Measurements from ENCODE around the gene KDM1B. TPM values are rescaled to one million over a fixed set of nuclear protein-coding genes. Genes with fewer than 3 reads are reported as not detected.
A peak's percentile ranks its signal among the peaks of the same experiment; 100 is the strongest.

Gene KDM1B
- total RNA-seq, 4 donors from 2014 or later = 11.0 to 14.5 (median 12.7) TPM

DNA sequence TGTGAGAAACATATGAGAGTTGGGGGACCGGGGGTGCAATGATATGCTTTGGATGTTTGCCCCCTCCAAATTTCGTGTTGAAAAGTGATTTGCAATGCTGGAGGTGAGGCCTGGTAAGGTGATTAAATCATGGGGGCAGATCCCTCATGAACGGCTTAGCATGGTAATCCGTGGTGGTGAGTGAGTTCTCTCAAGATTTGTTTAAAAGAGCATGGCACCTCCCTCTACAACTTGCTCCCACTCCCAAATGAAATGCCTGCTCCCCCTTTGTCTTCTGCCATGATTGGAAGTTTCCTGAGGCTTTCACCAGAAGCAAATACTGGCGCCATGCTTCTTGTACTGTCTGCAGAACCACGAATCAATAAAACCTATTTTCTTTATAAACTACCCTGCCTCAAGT lies 106.7 kb downstream of the KDM1B start:
- Histone ChIP-seq H3K4me3 (no peak overlapping the region), H3K9me3 (no peaks in the 10 kb centered on the region), H3K27ac (no peak overlapping the region), H3K36me3 (peaks cover 0 to 13% of the 10 kb centered on the region in 2 donors), H3K4me1 (peaks cover 0 to 63% (median 15%) of the 10 kb centered on the region in 3 donors), H3K27me3 (peaks cover 3% of the 10 kb centered on the region)
- no peak for ATAC-seq
- TF ChIP-seq, protein P1, sequence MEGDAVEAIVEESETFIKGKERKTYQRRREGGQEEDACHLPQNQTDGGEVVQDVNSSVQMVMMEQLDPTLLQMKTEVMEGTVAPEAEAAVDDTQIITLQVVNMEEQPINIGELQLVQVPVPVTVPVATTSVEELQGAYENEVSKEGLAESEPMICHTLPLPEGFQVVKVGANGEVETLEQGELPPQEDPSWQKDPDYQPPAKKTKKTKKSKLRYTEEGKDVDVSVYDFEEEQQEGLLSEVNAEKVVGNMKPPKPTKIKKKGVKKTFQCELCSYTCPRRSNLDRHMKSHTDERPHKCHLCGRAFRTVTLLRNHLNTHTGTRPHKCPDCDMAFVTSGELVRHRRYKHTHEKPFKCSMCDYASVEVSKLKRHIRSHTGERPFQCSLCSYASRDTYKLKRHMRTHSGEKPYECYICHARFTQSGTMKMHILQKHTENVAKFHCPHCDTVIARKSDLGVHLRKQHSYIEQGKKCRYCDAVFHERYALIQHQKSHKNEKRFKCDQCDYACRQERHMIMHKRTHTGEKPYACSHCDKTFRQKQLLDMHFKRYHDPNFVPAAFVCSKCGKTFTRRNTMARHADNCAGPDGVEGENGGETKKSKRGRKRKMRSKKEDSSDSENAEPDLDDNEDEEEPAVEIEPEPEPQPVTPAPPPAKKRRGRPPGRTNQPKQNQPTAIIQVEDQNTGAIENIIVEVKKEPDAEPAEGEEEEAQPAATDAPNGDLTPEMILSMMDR (IDR thresholded peaks at IDR 0.05) = no peak
- TF ChIP-seq POLR2AphosphoS5 (IDR thresholded peaks at IDR 0.05) = no peak
- no peak for TF ChIP-seq EP300 (IDR thresholded peaks at IDR 0.05)
- TF ChIP-seq POLR2A (IDR thresholded peaks at IDR 0.05) = no peak
- WGBS, 2 donors (ENCODE audit: low coverage in 1 of 2) = 59 to 72% methylated on average over 6 of the region's 6 CpGs

DNA sequence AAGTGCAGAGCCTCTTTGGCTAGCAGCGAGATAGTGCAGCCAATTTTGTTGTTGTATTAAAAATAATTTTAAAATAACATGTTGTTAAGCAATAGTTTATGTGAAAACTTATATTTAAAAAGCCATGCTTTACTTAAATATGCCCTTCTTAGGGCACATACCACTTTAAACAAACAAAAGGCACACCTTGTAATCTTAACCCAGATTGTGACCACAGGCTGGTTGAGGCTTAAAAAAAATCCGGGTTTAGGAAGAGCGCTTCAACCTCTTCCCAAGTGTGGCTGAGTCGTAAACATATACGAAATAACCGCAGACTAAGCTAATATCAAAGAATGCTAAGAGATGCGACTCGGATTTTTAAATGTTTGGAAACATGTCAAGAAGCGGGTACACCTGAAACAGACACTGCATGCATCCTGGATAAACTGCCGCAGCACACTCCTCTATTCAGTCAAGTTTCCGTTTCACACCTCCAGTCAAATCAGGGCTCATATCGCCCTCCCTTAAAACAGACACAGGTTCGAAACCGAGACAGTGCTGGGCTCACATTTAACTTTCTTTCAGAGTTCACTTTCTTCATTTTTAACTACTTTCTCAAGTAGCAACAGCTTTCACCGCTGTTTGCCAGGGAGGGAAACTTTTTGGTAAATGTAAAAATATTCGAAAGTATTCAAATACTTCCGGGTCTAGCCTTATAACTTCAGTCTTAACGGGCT lies 107.6 kb downstream of the KDM1B start:
- ATAC-seq = no peak
- 5 to 10% methylated on average over 17 to 18 of the region's 18 CpGs for WGBS, 2 donors (ENCODE audit: low coverage in 1 of 2)
- Histone ChIP-seq H3K27me3 (peaks cover 3% of the 10 kb centered on the region), H3K9me3 (no peaks in the 10 kb centered on the region), H3K27ac (peak overlapping the region in 3 of 4 donors; percentile 93 to 99 (median 99)), H3K36me3 (peaks cover 0 to 4% of the 10 kb centered on the region in 2 donors), H3K4me1 (peaks cover 0 to 63% (median 15%) of the 10 kb centered on the region in 3 donors), H3K4me3 (peak overlapping the region; percentile 63 to 96)
- no peak for TF ChIP-seq EP300 (IDR thresholded peaks at IDR 0.05)
- TF ChIP-seq, protein P1 (IDR thresholded peaks at IDR 0.05) = no peak
- no peak for TF ChIP-seq POLR2A (IDR thresholded peaks at IDR 0.05)
- TF ChIP-seq POLR2AphosphoS5 (IDR thresholded peaks at IDR 0.05) = no peak

DNA sequence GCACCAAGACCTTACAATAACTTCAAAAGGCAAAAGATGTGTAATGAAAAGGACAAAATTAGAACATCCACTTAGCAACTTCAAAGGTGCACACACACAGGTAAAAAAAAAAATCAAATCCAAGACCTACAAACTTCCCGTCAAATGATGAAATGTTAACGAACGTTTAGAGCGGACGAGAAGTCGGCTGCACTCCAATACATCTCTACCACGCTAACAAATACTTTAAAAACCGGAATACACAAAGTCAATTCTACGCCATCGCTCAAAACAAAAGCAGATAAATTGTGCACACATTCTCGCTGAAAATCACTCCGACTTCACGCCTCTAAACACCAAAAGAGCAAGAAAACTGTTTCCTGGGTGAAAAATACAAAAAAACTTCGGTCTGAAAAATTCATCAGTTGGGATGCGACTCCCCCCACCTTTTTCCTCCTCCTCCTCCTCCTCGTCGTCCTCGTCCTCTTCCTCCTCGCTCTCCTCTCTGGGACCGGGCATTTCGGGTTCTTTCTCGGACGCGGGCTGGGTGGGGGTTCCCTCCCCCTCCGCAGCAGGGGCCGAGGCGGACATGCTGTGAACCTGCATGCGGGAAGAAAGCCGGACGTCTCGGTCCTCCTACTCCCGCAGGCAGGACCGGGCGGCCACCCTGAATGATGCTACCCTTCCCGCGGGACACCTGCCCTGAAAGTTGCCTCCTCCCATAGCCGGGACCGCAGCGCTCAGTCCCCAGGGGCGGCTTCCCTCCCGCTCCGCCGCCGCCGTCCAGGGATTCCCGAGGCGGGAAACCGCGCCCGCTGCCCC lies 108.4 kb downstream of the KDM1B start:
- H3K9me3 ChIP-seq = no peaks in the 10 kb centered on the region
- H3K4me1 ChIP-seq = peaks cover 0 to 55% (median 15%) of the 10 kb centered on the region in 3 donors
- peak overlapping the region; percentile 63 to 96 for H3K4me3 ChIP-seq
- no peak for TF ChIP-seq POLR2A (IDR thresholded peaks at IDR 0.05)
- TF ChIP-seq EP300 (IDR thresholded peaks at IDR 0.05) = no peak
- TF ChIP-seq, protein P1 (IDR thresholded peaks at IDR 0.05) = no peak
- TF ChIP-seq POLR2AphosphoS5 (IDR thresholded peaks at IDR 0.05) = no peak
- peaks cover 3% of the 10 kb centered on the region for H3K27me3 ChIP-seq
- peak overlapping the region; percentile 87 to 99 (median 96) for H3K27ac ChIP-seq
- no peaks in the 10 kb centered on the region for H3K36me3 ChIP-seq
- ATAC-seq = peak; percentile 16
- 0% methylated on average over 15 to 28 of the region's 50 CpGs for WGBS, 2 donors (ENCODE audit: low coverage in 1 of 2)

DNA sequence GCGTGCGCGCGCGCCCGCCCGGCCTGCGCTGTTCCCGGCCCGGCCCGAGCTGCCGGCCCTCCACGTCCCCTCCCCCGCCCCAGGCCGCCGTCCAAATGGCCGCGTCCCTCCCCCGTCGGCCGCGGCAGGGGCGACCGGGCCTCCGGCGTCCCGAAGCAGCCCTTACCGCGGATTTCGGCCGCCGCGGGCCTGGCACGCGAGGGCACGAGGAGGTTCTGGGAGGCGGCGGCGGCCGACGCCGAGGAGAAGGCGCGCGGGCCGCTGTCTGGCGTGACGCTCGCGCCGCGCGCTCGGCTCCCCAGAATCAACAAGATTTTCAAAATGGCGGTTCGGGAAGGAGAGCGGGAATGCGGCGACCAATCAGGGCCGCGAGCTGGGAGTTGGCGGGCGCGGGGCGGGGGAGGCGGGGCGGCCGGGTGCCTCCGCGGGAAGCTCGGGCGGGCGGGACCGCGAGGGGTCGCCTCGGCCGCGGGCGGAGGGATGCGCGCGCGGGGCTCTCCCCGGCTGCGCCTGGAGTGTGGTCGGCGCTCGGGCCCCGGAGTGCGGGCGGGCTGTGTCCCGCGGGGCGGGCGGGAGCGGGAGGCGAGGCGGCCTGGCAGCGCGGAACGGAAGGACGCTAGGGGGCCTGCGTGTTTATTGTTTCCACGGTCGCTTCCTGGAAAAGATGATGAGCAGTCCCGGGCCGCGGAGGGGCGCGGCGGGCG lies 109.1 kb downstream of the KDM1B start, which contains the start of gene DEK:
DEK (minus strand) TSS at position 312 of the 704 bp plus-strand sequence. CDS start 543 bp downstream, outside the sequence.
- Histone ChIP-seq H3K36me3 (no peaks in the 10 kb centered on the region), H3K9me3 (no peaks in the 10 kb centered on the region), H3K27me3 (peaks cover 3% of the 10 kb centered on the region), H3K27ac (peak within 1 kb of the TSS; percentile 87 to 99 (median 96)), H3K4me3 (peak within 1 kb of the TSS; percentile 63 to 96), H3K4me1 (peaks cover 0 to 49% (median 15%) of the 10 kb centered on the region in 3 donors)
- TF ChIP-seq, protein P1 (IDR thresholded peaks at IDR 0.05) = peak; percentile 25 to 77 (median 68)
- TF ChIP-seq POLR2A (IDR thresholded peaks at IDR 0.05) (peak; percentile 19 to 39), EP300 (IDR thresholded peaks at IDR 0.05) (no peak), POLR2AphosphoS5 (IDR thresholded peaks at IDR 0.05) (peak; percentile 62)
- 6% methylated on average over 5 of the region's 113 CpGs; no CpG with 5 or more reads in 1 of the 2 donors for WGBS, 2 donors (ENCODE audit: low coverage in 1 of 2)
- peak; percentile 94 for ATAC-seq

Measured in gastroesophageal sphincter (tissue), 4 donors.